HepG2 (cell line): ENCODE measurements around the gene LAMB2. TPM values are rescaled to one million over a fixed set of nuclear protein-coding genes. Genes with fewer than 3 reads are reported as not detected.
A peak's percentile ranks its signal among the peaks of the same experiment; 100 is the strongest.

Source experiments
- ARID2 ChIP-seq: sonication (generic); formaldehyde crosslinking; IDR thresholded peaks from 2 replicates; pipeline ENCODE4 v1.8.1; 2022; ENCODE audit warnings: mild to moderate bottlenecking, missing genetic modification reagents, borderline replicate concordance
- BHLHE40 ChIP-seq: IDR thresholded peaks from 2 replicates; pipeline ENCODE4 v1.6.1; 2011; ENCODE audit warnings: low read length, improper control_type of control experiment
- ELF1 ChIP-seq: sonication (generic); formaldehyde crosslinking; IDR thresholded peaks from 2 replicates; pipeline ENCODE4 v1.4.0; 2020; ENCODE audit warnings: missing genetic modification reagents
- FOXJ3 ChIP-seq: sonication (generic); formaldehyde crosslinking; IDR thresholded peaks from 2 replicates; pipeline ENCODE4 v1.4.0; 2020; ENCODE audit warnings: missing genetic modification reagents, mild to moderate bottlenecking, borderline replicate concordance
- FUBP1 ChIP-seq: sonication (generic); formaldehyde crosslinking; IDR thresholded peaks from 2 replicates; pipeline ENCODE4 v1.5.1; 2020; ENCODE audit warnings: missing genetic modification reagents, mild to moderate bottlenecking, borderline replicate concordance
- HCFC1 ChIP-seq: fragments of 150-350 bp; IDR thresholded peaks from 2 replicates; pipeline ENCODE4 v1.6.1; 2014; ENCODE audit warnings: low read depth, low read length
- HDAC2 ChIP-seq: sonication (generic); formaldehyde crosslinking; IDR thresholded peaks from 2 replicates; pipeline ENCODE4 v1.4.0; 2020; ENCODE audit warnings: missing genetic modification reagents
- HMG20A ChIP-seq: IDR thresholded peaks from 2 replicates; pipeline ENCODE4 v1.6.1; 2016; ENCODE audit warnings: borderline replicate concordance
- HMG20B ChIP-seq: conservative IDR thresholded peaks from 2 replicates; pipeline ENCODE4 v1.6.1; 2016; ENCODE audit warnings: missing genetic modification reagents, missing compliant biosample characterization
- ISL2 ChIP-seq: sonication (generic); formaldehyde crosslinking; IDR thresholded peaks from 2 replicates; pipeline ENCODE4 v1.5.0; 2020; ENCODE audit warnings: missing genetic modification reagents
- JUNB ChIP-seq: sonication (generic); formaldehyde crosslinking; IDR thresholded peaks from 2 replicates; pipeline ENCODE4 v1.8.0; 2022; ENCODE audit warnings: missing genetic modification reagents, mild to moderate bottlenecking, borderline replicate concordance
- KDM2A ChIP-seq: sonication (generic); formaldehyde crosslinking; IDR thresholded peaks from 2 replicates; pipeline ENCODE4 v1.4.0; 2020; ENCODE audit warnings: low read depth, missing genetic modification reagents, borderline replicate concordance
- KLF6 ChIP-seq: IDR thresholded peaks from 2 replicates; pipeline ENCODE4 v1.8.0; 2016; ENCODE audit warnings: missing biosample characterization, missing genetic modification reagents
- MAZ ChIP-seq, 2 experiments: sonication (generic) in 1 of 2; formaldehyde crosslinking in 1 of 2; IDR thresholded peaks; 2 replicates each; pipeline versions ENCODE4 v1.5.0 to v1.6.1; 2012 to 2020; ENCODE audit warnings: low read depth in 2 of 2, mild to moderate bottlenecking in 2 of 2, borderline replicate concordance in 1 of 2, improper control_type of control experiment in 1 of 2, low read length in 1 of 2, missing genetic modification reagents in 1 of 2, moderate library complexity in 1 of 2
- NKX3-1 ChIP-seq: sonication (generic); formaldehyde crosslinking; IDR thresholded peaks from 2 replicates; pipeline ENCODE4 v1.5.0; 2020; ENCODE audit warnings: missing genetic modification reagents
- SOX6 ChIP-seq, 2 experiments: fragments of 450-650 bp in 1 of 2; sonication (generic) in 1 of 2; formaldehyde crosslinking in 1 of 2; IDR thresholded peaks; 2 replicates each; pipeline versions ENCODE4 v1.4.0 to v1.6.1; 2017 to 2020; ENCODE audit warnings: antibody characterized with exemption in 1 of 2, mild to moderate bottlenecking in 1 of 2, missing genetic modification reagents in 1 of 2
- SPEN ChIP-seq: sonication (generic); formaldehyde crosslinking; IDR thresholded peaks from 2 replicates; pipeline ENCODE4 v1.5.1; 2020; ENCODE audit warnings: low read depth, mild to moderate bottlenecking, missing genetic modification reagents
- USF2 ChIP-seq, 2 experiments: sonication (generic) in 1 of 2; formaldehyde crosslinking in 1 of 2; IDR thresholded peaks; 2 replicates each; pipeline versions ENCODE4 v1.5.1 to v1.6.1; 2011 to 2020; ENCODE audit warnings: borderline replicate concordance in 1 of 2, low read depth in 1 of 2, low read length in 1 of 2, mild to moderate bottlenecking in 1 of 2, missing genetic modification reagents in 1 of 2, moderate library complexity in 1 of 2
- ZBTB42 ChIP-seq: sonication (generic); formaldehyde crosslinking; IDR thresholded peaks from 2 replicates; pipeline ENCODE4 v1.5.0; 2020; ENCODE audit warnings: mild to moderate bottlenecking, missing genetic modification reagents
- ZNF3 ChIP-seq: IDR thresholded peaks from 2 replicates; pipeline ENCODE4 v1.7.0; 2017; ENCODE audit warnings: inconsistent platforms
- ZNF772 ChIP-seq: sonication (generic); formaldehyde crosslinking; IDR thresholded peaks from 2 replicates; pipeline ENCODE4 v1.5.0; 2020; ENCODE audit warnings: mild to moderate bottlenecking, missing genetic modification reagents
- polyA plus RNA-seq, 8 experiments: library from polyadenylated mRNA; depleted of rRNA in 3 of 8; stranded (reverse) in 7 of 8; unstranded in 1 of 8; fragments of >200 nt; fragmentation: Illumina TruSeq in 4 of 8; extraction: Trizol in 4 of 8; gene quantifications; 2 replicates each; pipeline versions ENCODE4 v1.2.1 to v1.2.3, GENCODE V29; 2011 to 2016; ENCODE audit warnings: low read depth in 4 of 8, missing spikeins in 1 of 8, mixed read lengths in 1 of 8; ENCODE audit not compliant: insufficient read depth in 1 of 8
- total RNA-seq, 5 experiments: library from RNA; depleted of rRNA; stranded (reverse); fragments of >200 nt; fragmentation: Illumina TruSeq; extraction: Trizol; gene quantifications; 2 replicates each; pipeline ENCODE4 v1.2.3, GENCODE V29; 2016; ENCODE audit warnings: low read depth in 1 of 5
- TF ChIP-seq, protein P1 (sequence below): sonication (generic); formaldehyde crosslinking; IDR thresholded peaks from 2 replicates; pipeline ENCODE4 v1.5.0; 2020; ENCODE audit warnings: mild to moderate bottlenecking, missing genetic modification reagents

The LAMB2 gene
- total and polyA plus RNA-seq, 2 of the 13 experiments (the other 11 are each of a cell fraction or from before 2014, with no cell fraction given), result 208 to 443 TPM

DNA sequence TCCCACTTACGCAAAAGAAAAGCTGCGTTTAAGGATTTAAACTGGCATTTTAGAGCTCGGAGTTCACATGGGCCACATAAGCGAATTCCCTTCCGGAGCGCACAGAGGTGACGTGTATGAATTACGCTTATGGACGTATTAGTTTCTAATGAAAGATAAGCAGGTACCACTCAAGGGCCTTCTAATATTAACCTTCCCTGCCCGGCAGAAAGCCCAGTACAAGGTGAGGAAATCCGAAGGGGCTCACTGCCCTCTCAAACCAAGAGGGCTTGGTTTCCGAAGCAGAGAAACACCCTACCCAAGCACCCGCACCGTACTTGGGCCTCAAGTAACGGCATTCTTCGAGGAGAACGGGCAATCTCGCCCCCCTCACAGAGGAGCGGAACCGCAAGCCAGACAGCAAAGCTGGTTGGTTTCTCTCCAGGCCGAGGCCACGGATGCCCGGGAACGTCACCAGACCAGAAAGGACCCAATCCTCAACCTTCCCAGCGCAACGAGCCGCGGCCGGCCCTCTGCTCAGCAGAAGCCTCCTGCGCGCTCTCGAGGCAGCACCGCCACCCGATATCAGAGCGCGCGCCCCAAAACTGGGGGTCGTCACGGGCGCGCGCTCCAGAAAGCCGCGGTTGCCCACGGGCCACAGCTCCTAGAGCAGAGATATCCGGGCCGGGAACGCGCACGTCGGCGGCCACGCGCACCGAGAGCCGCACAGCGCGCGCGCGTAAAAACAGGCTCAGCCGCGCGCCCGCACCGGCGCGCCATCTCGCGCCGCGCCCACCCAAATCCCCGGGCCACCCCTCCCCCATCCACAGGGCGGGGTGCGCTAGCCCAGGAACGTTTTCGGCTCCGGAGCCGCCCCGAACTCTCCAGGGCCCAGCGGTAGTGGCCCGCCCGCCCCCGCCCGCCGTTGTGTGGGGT, 39.7 kb downstream of the LAMB2 start (continued):
- TF ChIP-seq, protein P1, sequence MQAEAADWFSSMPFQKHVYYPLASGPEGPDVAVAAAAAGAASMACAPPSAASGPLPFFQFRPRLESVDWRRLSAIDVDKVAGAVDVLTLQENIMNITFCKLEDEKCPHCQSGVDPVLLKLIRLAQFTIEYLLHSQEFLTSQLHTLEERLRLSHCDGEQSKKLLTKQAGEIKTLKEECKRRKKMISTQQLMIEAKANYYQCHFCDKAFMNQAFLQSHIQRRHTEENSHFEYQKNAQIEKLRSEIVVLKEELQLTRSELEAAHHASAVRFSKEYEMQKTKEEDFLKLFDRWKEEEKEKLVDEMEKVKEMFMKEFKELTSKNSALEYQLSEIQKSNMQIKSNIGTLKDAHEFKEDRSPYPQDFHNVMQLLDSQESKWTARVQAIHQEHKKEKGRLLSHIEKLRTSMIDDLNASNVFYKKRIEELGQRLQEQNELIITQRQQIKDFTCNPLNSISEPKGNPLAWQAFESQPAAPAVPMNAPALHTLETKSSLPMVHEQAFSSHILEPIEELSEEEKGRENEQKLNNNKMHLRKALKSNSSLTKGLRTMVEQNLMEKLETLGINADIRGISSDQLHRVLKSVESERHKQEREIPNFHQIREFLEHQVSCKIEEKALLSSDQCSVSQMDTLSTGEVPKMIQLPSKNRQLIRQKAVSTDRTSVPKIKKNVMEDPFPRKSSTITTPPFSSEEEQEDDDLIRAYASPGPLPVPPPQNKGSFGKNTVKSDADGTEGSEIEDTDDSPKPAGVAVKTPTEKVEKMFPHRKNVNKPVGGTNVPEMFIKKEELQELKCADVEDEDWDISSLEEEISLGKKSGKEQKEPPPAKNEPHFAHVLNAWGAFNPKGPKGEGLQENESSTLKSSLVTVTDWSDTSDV (CRISPR knock-in tag), result no peak
- TF ChIP-seq ISL2 (CRISPR knock-in tag), result no peak
- TF ChIP-seq MAZ (IDR thresholded peaks at IDR 0.05; ENCODE audit: borderline replicate concordance, low read depth, low read length), result no peak
- TF ChIP-seq MAZ (CRISPR knock-in tag; IDR thresholded peaks at IDR 0.05; ENCODE audit: low read depth), result no peak
- no peak for TF ChIP-seq SOX6 (IDR thresholded peaks at IDR 0.05)
- TF ChIP-seq SOX6 (CRISPR knock-in tag; IDR thresholded peaks at IDR 0.05), result no peak
- TF ChIP-seq HMG20A, result no peak
- 0 out of 2 replicates have a peak, but pooled peaks have one; percentile 52 for TF ChIP-seq NKX3-1 (CRISPR knock-in tag)
- TF ChIP-seq ELF1 (CRISPR knock-in tag), result no peak
- no peak for TF ChIP-seq SPEN (CRISPR knock-in tag)
- TF ChIP-seq FOXJ3 (CRISPR knock-in tag), result no peak
- no peak for TF ChIP-seq HCFC1
- no peak for TF ChIP-seq ZNF3
- TF ChIP-seq FUBP1 (CRISPR knock-in tag), result no peak
- TF ChIP-seq ARID2, result no peak
- no peak for TF ChIP-seq KLF6 (CRISPR knock-in tag)
- TF ChIP-seq HMG20B (CRISPR knock-in tag), result no peak
- TF ChIP-seq BHLHE40, result no peak
- TF ChIP-seq ZNF772 (CRISPR knock-in tag), result peak; percentile 55; the same call in 1 of the 2 replicates
- no peak; the same call in none of the 2 replicates for TF ChIP-seq ZBTB42 (CRISPR knock-in tag)
- TF ChIP-seq JUNB, result no peak
- TF ChIP-seq USF2 (IDR thresholded peaks at IDR 0.05; ENCODE audit: low read depth, low read length), result no peak
- no peak for TF ChIP-seq USF2 (CRISPR knock-in tag; IDR thresholded peaks at IDR 0.05; ENCODE audit: borderline replicate concordance)
- no peak for TF ChIP-seq KDM2A (CRISPR knock-in tag)
- TF ChIP-seq HDAC2, result no peak
